GM12878 (cell line): ENCODE data around the gene DDX49. TPM values are rescaled to one million over a fixed set of nuclear protein-coding genes. Genes with fewer than 3 reads are reported as not detected.

Experiments
- ATAC-seq: fragments of 200-7000 bp; cut with Tn5 transposase; 3 replicates; pipeline ENCODE4 v1.9.1; 2020; ENCODE audit warnings: mild to moderate bottlenecking, moderate library complexity
- BruUV-seq: library from RNA; stranded (reverse); fragments of 400-500 nt; replicated peaks from 2 replicates; lab custom pipeline; 2021; lab: Mats Ljungman, UMichigan
- CTCF ChIA-PET: fragments of 300-600 bp; sonication (Branson Sonifier 250); formaldehyde crosslinking; extraction: SDS; loops from one replicate; lab custom pipeline; 2021; ENCODE audit warnings: inconsistent platforms; lab: Yijun Ruan, JAX
- POLR2A ChIA-PET: fragments of 350-600 bp; formaldehyde crosslinking; extraction: SDS; loops from one replicate; lab custom pipeline; 2021; ENCODE audit warnings: inconsistent platforms; lab: Charles Lee
- RAD21 ChIA-PET: fragments of 300-600 bp; sonication (Branson Sonifier 250); formaldehyde crosslinking; loops from one replicate; lab custom pipeline; 2023; ENCODE audit warnings: antibody characterized with exemption; ENCODE audit not compliant: unreplicated experiment; lab: Charles Lee
- SMC1A ChIA-PET: fragments of 300-600 bp; sonication (Branson Sonifier 250); formaldehyde crosslinking; loops from one replicate; lab custom pipeline; 2023; ENCODE audit not compliant: unreplicated experiment, uncharacterized antibody; lab: Charles Lee
- DNase-seq: peaks from one replicate; pipeline ENCODE4 v3.0.0-alpha.2; 2011; ENCODE audit warnings: low read depth, low spot score
- FAIRE-seq: peaks from 3 replicates; lab custom pipeline; 2011; peaks lifted over from hg19 to GRCh38; lab: Jason Lieb, UNC
- H2AFZ ChIP-seq: 2 replicates; pipeline ENCODE4 v1.6.0; 2011; ENCODE audit warnings: low read depth, low read length, control low read depth; ENCODE audit not compliant: control insufficient read depth
- H3K27ac ChIP-seq: 2 replicates; pipeline ENCODE4 v1.5.1; 2011; ENCODE audit warnings: control low read depth; ENCODE audit not compliant: control insufficient read depth, insufficient read depth
- H3K27me3 ChIP-seq, 2 experiments: replicated peaks in 1 of 2; 2 replicates each; pipeline versions ENCODE4 v1.6.0 to v1.6.1; 2011; ENCODE audit warnings: low read length in 1 of 2; ENCODE audit not compliant: control insufficient read depth in 2 of 2, insufficient read depth in 2 of 2
- H3K36me3 ChIP-seq, 2 experiments: 2 replicates each; pipeline ENCODE4 v1.5.1; 2011; ENCODE audit warnings: low read length in 1 of 2; ENCODE audit not compliant: control insufficient read depth in 2 of 2, insufficient read depth in 2 of 2
- H3K4me1 ChIP-seq: 2 replicates; pipeline ENCODE4 v1.6.1; 2011; ENCODE audit warnings: mild to moderate bottlenecking, low read length, moderate library complexity, mixed read lengths; ENCODE audit not compliant: control insufficient read depth, insufficient read depth
- H3K4me2 ChIP-seq: 2 replicates; pipeline ENCODE4 v1.6.0; 2011; ENCODE audit warnings: control low read depth; ENCODE audit not compliant: control insufficient read depth, insufficient read depth
- H3K4me3 ChIP-seq: fragments of 200-600 bp; sonication (generic); 2 replicates; pipeline ENCODE4 v1.5.1; 2016
- H3K79me2 ChIP-seq: 2 replicates; pipeline ENCODE4 v1.6.0; 2011; ENCODE audit warnings: low read length; ENCODE audit not compliant: control insufficient read depth, insufficient read depth
- H3K9ac ChIP-seq: 2 replicates; pipeline ENCODE4 v1.8.0; 2011; ENCODE audit warnings: low read length, control low read depth, mixed read lengths; ENCODE audit not compliant: control insufficient read depth, insufficient read depth
- H3K9me3 ChIP-seq: replicated peaks from 3 replicates; pipeline ENCODE4 v1.5.1; 2011; ENCODE audit warnings: mild to moderate bottlenecking, low read length; ENCODE audit not compliant: control insufficient read depth, insufficient read depth
- H4K20me1 ChIP-seq: 2 replicates; pipeline ENCODE4 v1.6.0; 2011; ENCODE audit not compliant: control insufficient read depth, insufficient read depth
- ATF3 ChIP-seq: IDR thresholded peaks from 2 replicates; pipeline ENCODE4 v1.6.1; 2011; ENCODE audit warnings: low read depth, mild to moderate bottlenecking, low read length, moderate library complexity, borderline replicate concordance; ENCODE audit errors: extremely low read depth
- ATF7 ChIP-seq: fragments of 450-650 bp; IDR thresholded peaks from 2 replicates; pipeline ENCODE4 v1.6.1; 2016; ENCODE audit warnings: low read depth, mild to moderate bottlenecking
- CBFB ChIP-seq: IDR thresholded peaks from 2 replicates; pipeline ENCODE4 v1.6.1; 2016; ENCODE audit warnings: antibody characterized with exemption, low read depth
- ETV6 ChIP-seq, 2 experiments: fragments of 450-650 bp in 1 of 2; IDR thresholded peaks in 1 of 2; conservative IDR thresholded peaks in 1 of 2; 2 replicates each; pipeline ENCODE4 v1.6.1; 2014; ENCODE audit warnings: antibody characterized with exemption in 1 of 2, borderline replicate concordance in 1 of 2, low read depth in 1 of 2, mild to moderate bottlenecking in 1 of 2, moderate library complexity in 1 of 2
- NR2C1 ChIP-seq: fragments of 450-650 bp; IDR thresholded peaks from 2 replicates; pipeline ENCODE4 v1.6.1; 2017; ENCODE audit warnings: antibody characterized with exemption, mild to moderate bottlenecking, moderate library complexity
- RCOR1 ChIP-seq: conservative IDR thresholded peaks from 2 replicates; pipeline ENCODE4 v1.6.1; 2012; ENCODE audit warnings: low read depth, low read length, improper control_type of control experiment
- SP1 ChIP-seq: IDR thresholded peaks from one replicate; pipeline ENCODE4 v1.6.1; 2011; ENCODE audit warnings: low read depth, low read length
- SUPT20H ChIP-seq: IDR thresholded peaks from 2 replicates; pipeline ENCODE4 v1.6.1; 2011; ENCODE audit warnings: low read depth, mild to moderate bottlenecking, low read length, moderate library complexity, borderline replicate concordance; ENCODE audit not compliant: control insufficient read depth
- USF1 ChIP-seq: IDR thresholded peaks from 2 replicates; pipeline ENCODE4 v1.6.1; 2011; ENCODE audit warnings: borderline replicate concordance, low read depth, mild to moderate bottlenecking, moderate library complexity, mixed read lengths, low read length; ENCODE audit not compliant: insufficient read depth; ENCODE audit errors: extremely low read length
- ZNF687 ChIP-seq: fragments of 450-650 bp; IDR thresholded peaks from 2 replicates; pipeline ENCODE4 v1.6.1; 2017; ENCODE audit warnings: mild to moderate bottlenecking, moderate library complexity
- WGBS: methylation state at CpG from one replicate; pipeline ENCODE4 v1.1.6; 2016; ENCODE audit warnings: low lambda C conversion rate; ENCODE audit not compliant: insufficient replicate concordance, insufficient coverage; ENCODE audit errors: missing lambda C conversion rate; 5-methylcytosine and 5-hydroxymethylcytosine counted together
- in situ Hi-C: fragments of 300-500 bp; cut with MboI; formaldehyde crosslinking; loops from 9 replicates; pipeline ENCODE4 v1.14.3; 2018; ENCODE audit warnings: mixed read lengths
- intact Hi-C: fragments of 100-400 bp; cut with micrococcal nuclease; formaldehyde crosslinking; loops from one replicate; pipeline ENCODE4 v1.14.2; 2022; ENCODE audit not compliant: unreplicated experiment
- polyA plus RNA-seq, 11 experiments: library from polyadenylated mRNA; depleted of rRNA in 4 of 11; unstranded in 6 of 11; stranded (reverse) in 5 of 11; fragments of >200 nt; fragmentation: Nextera tagmentation in 4 of 11; fragmentation: Illumina TruSeq in 1 of 11; extraction: Ambion mirVana in 4 of 11; extraction: Trizol in 1 of 11; gene quantifications; 1 replicate in 1 of 11; 2 replicates in 10 of 11; pipeline versions ENCODE4 v1.2.1 to v1.2.3, GENCODE V29; 2011 to 2016; ENCODE audit warnings: inconsistent platforms in 2 of 11, missing spikeins in 2 of 11, low read depth in 1 of 11
- total RNA-seq, 4 experiments: library from RNA; depleted of rRNA in 3 of 4; stranded (reverse); fragments of >200 nt in 3 of 4; fragmentation: Illumina TruSeq in 1 of 4; extraction: Trizol in 1 of 4; gene quantifications; 2 replicates each; pipeline versions ENCODE4 v1.2.1 to v1.2.3, GENCODE V29; 2013 to 2021
- TF ChIP-seq, protein P1 (sequence below): fragments of 150-350 bp; IDR thresholded peaks from 2 replicates; pipeline ENCODE4 v1.6.1; 2016; ENCODE audit warnings: low read depth, low read length

The DDX49 gene
- total and polyA plus RNA-seq, 10 of the 15 experiments (the other 5 are each of a cell fraction or from before 2014, with no cell fraction given): 0.58 to 102 (median 48.1) TPM

DNA sequence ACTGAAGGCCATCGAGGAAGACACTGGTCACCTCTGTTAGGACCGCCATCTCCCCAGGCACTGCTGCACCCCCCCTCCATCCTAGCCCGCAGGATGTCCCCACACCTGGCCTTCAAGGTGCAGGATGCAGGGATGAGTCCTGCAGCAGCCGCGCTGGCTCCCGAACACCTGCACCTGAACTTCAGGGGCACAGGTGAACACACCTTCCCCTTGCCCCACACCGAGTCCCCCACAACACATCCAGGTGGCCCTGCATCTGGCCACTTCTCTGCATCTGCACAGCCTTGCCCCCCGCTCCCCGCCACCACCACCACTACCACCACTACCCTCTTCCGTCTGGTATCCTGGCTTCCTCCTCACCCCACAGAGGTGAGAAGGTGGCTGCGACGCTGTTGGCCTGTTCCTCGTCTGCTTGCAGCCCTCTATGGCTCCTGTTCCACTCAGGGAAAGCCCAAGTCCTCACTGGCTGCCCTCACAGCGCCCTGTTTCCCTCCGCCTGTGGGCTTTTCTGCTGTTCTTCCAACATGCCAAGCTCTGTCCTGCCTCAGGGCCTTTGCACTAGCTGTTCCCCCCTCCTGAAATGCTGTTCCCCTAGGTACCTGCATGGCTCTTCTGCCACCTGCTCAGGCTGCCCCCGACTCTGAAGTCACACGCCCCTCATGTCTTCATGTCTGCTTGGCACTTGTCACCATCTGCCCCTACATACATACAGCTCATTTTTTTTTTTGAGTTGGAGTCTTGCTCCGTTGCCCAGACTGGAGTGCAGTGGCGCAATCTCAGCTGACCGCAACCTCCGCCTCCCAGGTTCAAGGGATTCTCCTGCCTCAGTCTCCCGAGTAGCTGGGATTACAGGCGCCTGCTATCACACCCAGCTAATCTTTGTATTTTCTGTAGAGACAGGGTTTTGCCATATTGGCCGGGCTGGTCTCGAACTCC is 22.2 kb upstream of the DDX49 start:
- DNase-seq: no peak
- FAIRE-seq: no peak
- H3K4me2 ChIP-seq: no peak overlapping the region
- ChIA-PET SMC1A (no interaction called here), POLR2A (interaction anchor here (0.6 kb wide), 2 partner anchors 60 to 111 kb away, joined by 3 read pairs; no protein-coding TSS in a partner anchor), CTCF (interaction anchor here (1.2 kb wide), 1 partner anchor 22 kb away, joined by 3 read pairs; the partner anchor contains the start of genes COPE and DDX49), RAD21 (no interaction called here)
- 81% methylated on average over 25 of the region's 25 CpGs for WGBS
- in situ Hi-C loops: no loop called here
- no peaks in the 10 kb centered on the region for H3K4me1 ChIP-seq
- no peak overlapping the region for H3K9ac ChIP-seq
- H4K20me1 ChIP-seq: no peaks in the 10 kb centered on the region
- no peak overlapping the region for H3K27ac ChIP-seq
- H3K9me3 ChIP-seq: no peaks in the 10 kb centered on the region
- H3K79me2 ChIP-seq: no peaks in the 10 kb centered on the region
- H3K36me3 ChIP-seq: peaks cover 2 to 4% of the 10 kb centered on the region in 2 experiments; a peak in 2 of 4 replicates
- ATAC-seq: no peak; the same call in 1 of the 3 replicates
- H3K4me3 ChIP-seq: no peak overlapping the region
- BruUV-seq: no TSS peak
- intact Hi-C loops: no loop called here
- H3K27me3 ChIP-seq: peaks cover 4% of the 10 kb centered on the region in 2 experiments; a peak in 3 of 4 replicates
- H2AFZ ChIP-seq: no peak overlapping the region
- TF ChIP-seq, protein P1, sequence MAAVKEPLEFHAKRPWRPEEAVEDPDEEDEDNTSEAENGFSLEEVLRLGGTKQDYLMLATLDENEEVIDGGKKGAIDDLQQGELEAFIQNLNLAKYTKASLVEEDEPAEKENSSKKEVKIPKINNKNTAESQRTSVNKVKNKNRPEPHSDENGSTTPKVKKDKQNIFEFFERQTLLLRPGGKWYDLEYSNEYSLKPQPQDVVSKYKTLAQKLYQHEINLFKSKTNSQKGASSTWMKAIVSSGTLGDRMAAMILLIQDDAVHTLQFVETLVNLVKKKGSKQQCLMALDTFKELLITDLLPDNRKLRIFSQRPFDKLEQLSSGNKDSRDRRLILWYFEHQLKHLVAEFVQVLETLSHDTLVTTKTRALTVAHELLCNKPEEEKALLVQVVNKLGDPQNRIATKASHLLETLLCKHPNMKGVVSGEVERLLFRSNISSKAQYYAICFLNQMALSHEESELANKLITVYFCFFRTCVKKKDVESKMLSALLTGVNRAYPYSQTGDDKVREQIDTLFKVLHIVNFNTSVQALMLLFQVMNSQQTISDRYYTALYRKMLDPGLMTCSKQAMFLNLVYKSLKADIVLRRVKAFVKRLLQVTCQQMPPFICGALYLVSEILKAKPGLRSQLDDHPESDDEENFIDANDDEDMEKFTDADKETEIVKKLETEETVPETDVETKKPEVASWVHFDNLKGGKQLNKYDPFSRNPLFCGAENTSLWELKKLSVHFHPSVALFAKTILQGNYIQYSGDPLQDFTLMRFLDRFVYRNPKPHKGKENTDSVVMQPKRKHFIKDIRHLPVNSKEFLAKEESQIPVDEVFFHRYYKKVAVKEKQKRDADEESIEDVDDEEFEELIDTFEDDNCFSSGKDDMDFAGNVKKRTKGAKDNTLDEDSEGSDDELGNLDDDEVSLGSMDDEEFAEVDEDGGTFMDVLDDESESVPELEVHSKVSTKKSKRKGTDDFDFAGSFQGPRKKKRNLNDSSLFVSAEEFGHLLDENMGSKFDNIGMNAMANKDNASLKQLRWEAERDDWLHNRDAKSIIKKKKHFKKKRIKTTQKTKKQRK: no peak
- TF ChIP-seq CBFB: no peak
- no peak for TF ChIP-seq ETV6 (conservative IDR thresholded peaks at IDR 0.05 in 1 of 2, IDR thresholded peaks at IDR 0.05 in 1 of 2; ENCODE audit: borderline replicate concordance in 1 of 2, low read depth in 1 of 2)
- no peak for TF ChIP-seq USF1
- TF ChIP-seq RCOR1: no peak
- no peak for TF ChIP-seq SP1
- TF ChIP-seq ATF3: no peak
- TF ChIP-seq SUPT20H: no peak
- no peak for TF ChIP-seq NR2C1
- TF ChIP-seq ZNF687: no peak
- TF ChIP-seq ATF7: no peak
